Stimulated activated CD4-positive, alpha-beta T cell treated with anti-CD3 and anti-CD28 coated beads, Interleukin-15, amount 100 ng/mL, for 1 hour (primary cell): ENCODE data around the gene KRTAP23-1.

Source experiments
- DNase-seq, 2 donors: peaks; one replicate each; pipeline ENCODE4 v3.0.0-alpha.2; 2020; ENCODE audit warnings: low read depth in 1 of 2, low spot score in 1 of 2

KRTAP23-1 gene

GRCh38 chr21:30315701-30316100 lies 32.7 kb downstream of the KRTAP23-1 start:
- DNase-seq = no peak

DNA sequence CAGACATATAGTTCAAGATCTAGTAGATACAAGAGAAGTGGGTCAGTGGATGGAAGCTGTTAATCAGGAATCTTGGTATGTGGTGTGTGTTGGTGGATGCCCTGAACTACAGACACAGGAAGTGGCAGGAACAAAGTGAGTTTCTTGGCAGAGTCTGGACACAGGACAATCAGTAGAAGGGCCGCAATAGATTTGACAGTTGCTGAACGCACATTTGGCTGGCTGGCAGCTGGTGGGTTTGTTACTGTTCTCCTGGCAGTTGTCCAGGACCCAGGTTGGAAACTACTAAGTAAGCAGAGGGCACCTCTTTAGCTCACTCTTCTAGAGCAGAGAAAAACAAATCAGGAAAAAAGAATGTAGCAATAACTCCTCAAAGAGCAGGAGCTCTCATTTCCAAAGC lies 41.5 kb downstream of the KRTAP23-1 start:
- DNase-seq = no peak

- no peak for DNase-seq
These were observed 43.3 kb downstream of the KRTAP23-1 start for GRCh38 chr21:30305136-30305535.
